ENCODE measurements around the gene GHSR.

GRCh38 chr3:172410702-172411477, 37.4 kb downstream of the GHSR start:
- TF ChIP-seq CTCF (IDR thresholded peaks at IDR 0.05; ENCODE audit: borderline replicate concordance, extremely low read depth, low read length, poor library complexity, severe bottlenecking), result no peak
- no peak for TF ChIP-seq EZH2 (IDR thresholded peaks at IDR 0.05; ENCODE audit: borderline replicate concordance, low read depth, low read length, severe bottlenecking)

Measured in DND-41 (cell line).